H1 (cell line): Measurements from ENCODE around the gene PHLDB3. TPM values are rescaled to one million over a fixed set of nuclear protein-coding genes. Genes with fewer than 3 reads are reported as not detected.

ENCODE experiments used
- CTCF ChIA-PET: fragments of 300-600 bp; sonication (Branson Sonifier 250); formaldehyde crosslinking; loops from one replicate; lab custom pipeline; 2021; ENCODE audit not compliant: partially characterized antibody; lab: Charles Lee
- POLR2A ChIA-PET: fragments of 300-600 bp; sonication (Branson Sonifier 250); formaldehyde crosslinking; loops from one replicate; lab custom pipeline; 2021; ENCODE audit warnings: inconsistent platforms; ENCODE audit not compliant: partially characterized antibody; lab: Charles Lee
- DNase-seq, 2 experiments: peaks; one replicate each; pipeline versions ENCODE4 v3.0.0 to v3.0.0-alpha.2; 2010 to 2022; ENCODE audit warnings: low spot score in 2 of 2, low read depth in 1 of 2, mixed read lengths in 1 of 2
- FAIRE-seq: peaks from 2 replicates; lab custom pipeline; 2011; peaks lifted over from hg19 to GRCh38; lab: Jason Lieb, UNC
- H2AFZ ChIP-seq: 2 replicates; pipeline ENCODE4 v1.8.1; 2012; ENCODE audit warnings: low read length, inconsistent platforms
- H2AK5ac ChIP-seq: 2 replicates; pipeline ENCODE4 v1.6.1; 2013; ENCODE audit warnings: low read depth, low read length
- H2BK120ac ChIP-seq: replicated peaks from 2 replicates; pipeline ENCODE3; 2013; ENCODE audit warnings: low read depth, low read length, inconsistent platforms
- H2BK12ac ChIP-seq: 2 replicates; pipeline ENCODE4 v1.6.1; 2013; ENCODE audit warnings: low read depth, low read length
- H2BK15ac ChIP-seq: 2 replicates; pipeline ENCODE4 v1.6.1; 2013; ENCODE audit warnings: low read length
- H2BK20ac ChIP-seq: 2 replicates; pipeline ENCODE4 v1.6.1; 2013; ENCODE audit warnings: low read length
- H2BK5ac ChIP-seq: 2 replicates; pipeline ENCODE4 v1.6.1; 2013; ENCODE audit warnings: low read depth, low read length
- H3K14ac ChIP-seq: 2 replicates; pipeline ENCODE4 v1.6.1; 2013; ENCODE audit warnings: inconsistent platforms; ENCODE audit not compliant: insufficient read length
- H3K18ac ChIP-seq: 2 replicates; pipeline ENCODE4 v1.6.1; 2013; ENCODE audit warnings: low read length; ENCODE audit errors: extremely low read depth
- H3K23ac ChIP-seq: 2 replicates; pipeline ENCODE4 v1.6.1; 2013; ENCODE audit warnings: inconsistent platforms; ENCODE audit not compliant: insufficient read length
- H3K23me2 ChIP-seq: 2 replicates; pipeline ENCODE4 v1.6.1; 2013; ENCODE audit warnings: low read depth, low read length
- H3K27ac ChIP-seq: 2 replicates; pipeline ENCODE4 v1.6.1; 2011; ENCODE audit warnings: low read depth, low read length, inconsistent platforms
- H3K27me3 ChIP-seq, 4 experiments: replicated peaks in 1 of 4; 1 replicate in 1 of 4; 2 replicates in 3 of 4; pipeline versions ENCODE4 v1.6.1 to v1.8.1; 2011 to 2013; ENCODE audit warnings: low read length in 3 of 4, mild to moderate bottlenecking in 3 of 4, inconsistent platforms in 2 of 4, mixed read lengths in 2 of 4, moderate library complexity in 1 of 4; ENCODE audit not compliant: control insufficient read depth in 3 of 4, insufficient read depth in 3 of 4; ENCODE audit errors: extremely low read depth in 1 of 4
- H3K36me3 ChIP-seq, 4 experiments: 2 replicates each; pipeline versions ENCODE4 v1.6.1 to v1.8.1; 2011 to 2013; ENCODE audit warnings: mild to moderate bottlenecking in 4 of 4, low read length in 3 of 4, moderate library complexity in 2 of 4, control low read depth in 1 of 4, inconsistent platforms in 1 of 4; ENCODE audit not compliant: insufficient read depth in 4 of 4, control insufficient read depth in 2 of 4
- H3K4ac ChIP-seq: replicated peaks from 2 replicates; pipeline ENCODE3; 2013; ENCODE audit warnings: low read length, low read depth, mixed read lengths, inconsistent platforms; ENCODE audit not compliant: insufficient read length
- H3K4me1 ChIP-seq, 4 experiments: replicated peaks in 1 of 4; 1 replicate in 1 of 4; 2 replicates in 3 of 4; pipeline versions ENCODE4 v1.6.1 to v1.8.1; 2011 to 2013; ENCODE audit warnings: low read length in 3 of 4, inconsistent platforms in 2 of 4, mixed read lengths in 1 of 4; ENCODE audit not compliant: insufficient read depth in 4 of 4, control insufficient read depth in 3 of 4
- H3K4me2 ChIP-seq, 2 experiments: 2 replicates each; pipeline versions ENCODE4 v1.6.1 to v1.8.1; 2011 to 2013; ENCODE audit warnings: low read depth in 2 of 2, low read length in 2 of 2, control low read depth in 1 of 2, inconsistent platforms in 1 of 2, mild to moderate bottlenecking in 1 of 2; ENCODE audit not compliant: insufficient read depth in 1 of 2
- H3K4me3 ChIP-seq, 4 experiments: fragments of 200-600, 300-600 bp in 1 of 4; sonication (generic), shearing (Covaris generic), sonication (Bioruptor Twin) in 1 of 4; 2 replicates each; pipeline versions ENCODE4 v1.5.1 to v1.8.1; 2011 to 2016; ENCODE audit warnings: low read length in 4 of 4, low read depth in 3 of 4, control low read depth in 2 of 4, inconsistent platforms in 2 of 4, mild to moderate bottlenecking in 2 of 4, mixed read lengths in 1 of 4, moderate library complexity in 1 of 4; ENCODE audit not compliant: insufficient read depth in 2 of 4; ENCODE audit errors: extremely low read depth in 1 of 4
- H3K56ac ChIP-seq: replicated peaks from 2 replicates; pipeline ENCODE3; 2013; ENCODE audit warnings: low read depth, mild to moderate bottlenecking, mixed read lengths, low read length, inconsistent platforms; ENCODE audit not compliant: insufficient read length
- H3K79me1 ChIP-seq: 2 replicates; pipeline ENCODE4 v1.6.1; 2013; ENCODE audit warnings: low read depth, low read length, control low read depth
- H3K79me2 ChIP-seq, 2 experiments: 2 replicates each; pipeline versions ENCODE4 v1.6.1 to v1.8.1; 2012 to 2013; ENCODE audit warnings: low read length in 2 of 2, mild to moderate bottlenecking in 2 of 2, inconsistent platforms in 1 of 2; ENCODE audit not compliant: insufficient read depth in 2 of 2, control insufficient read depth in 1 of 2
- H3K9ac ChIP-seq, 4 experiments: replicated peaks in 1 of 4; 1 replicate in 1 of 4; 2 replicates in 3 of 4; pipeline versions ENCODE4 v1.6.1 to v1.8.1; 2011 to 2013; ENCODE audit warnings: low read depth in 3 of 4, low read length in 3 of 4, control low read depth in 2 of 4, mild to moderate bottlenecking in 2 of 4, moderate library complexity in 2 of 4, inconsistent platforms in 1 of 4; ENCODE audit errors: extremely low read depth in 1 of 4
- H3K9me3 ChIP-seq, 2 experiments: 2 replicates each; pipeline versions ENCODE4 v1.6.1 to v1.8.1; 2012 to 2013; ENCODE audit warnings: mild to moderate bottlenecking in 2 of 2, moderate library complexity in 2 of 2, control low read depth in 1 of 2, inconsistent platforms in 1 of 2, low read depth in 1 of 2, low read length in 1 of 2, mixed read lengths in 1 of 2; ENCODE audit not compliant: insufficient read depth in 2 of 2
- H4K20me1 ChIP-seq, 2 experiments: replicated peaks in 1 of 2; 2 replicates each; pipeline versions ENCODE3 to v1.8.1; 2011 to 2013; ENCODE audit warnings: inconsistent platforms in 2 of 2, low read length in 2 of 2, mild to moderate bottlenecking in 1 of 2; ENCODE audit not compliant: insufficient read depth in 2 of 2, control insufficient read depth in 1 of 2
- H4K5ac ChIP-seq: 2 replicates; pipeline ENCODE4 v1.6.1; 2013; ENCODE audit warnings: low read length, low read depth, mixed read lengths, inconsistent platforms; ENCODE audit not compliant: insufficient read length
- H4K8ac ChIP-seq: 2 replicates; pipeline ENCODE4 v1.8.0; 2013; ENCODE audit warnings: mild to moderate bottlenecking, moderate library complexity, low read length, inconsistent platforms; ENCODE audit not compliant: insufficient read depth; ENCODE audit errors: extremely low read depth
- H4K91ac ChIP-seq: replicated peaks from 2 replicates; pipeline ENCODE3; 2013; ENCODE audit warnings: low read length, mixed read lengths, inconsistent platforms; ENCODE audit not compliant: insufficient read length
- HDAC6 ChIP-seq: IDR thresholded peaks from one replicate; pipeline ENCODE4 v1.7.1; 2012; ENCODE audit warnings: low read depth, mild to moderate bottlenecking, inconsistent platforms, low read length, moderate library complexity
- SAP30 ChIP-seq: fragments of 300-600 bp; sonication (generic); IDR thresholded peaks from 2 replicates; pipeline ENCODE4 v1.7.1; 2012; ENCODE audit warnings: low read length, moderate library complexity, mild to moderate bottlenecking, inconsistent platforms; ENCODE audit not compliant: insufficient read depth, insufficient replicate concordance
- WGBS, 2 experiments: shearing (Covaris generic) in 1 of 2; methylation state at CpG; one replicate each; pipeline versions ENCODE4 v1.1.6 to v1.1.7; 2013 to 2015; ENCODE audit warnings: low lambda C conversion rate in 2 of 2, mixed read lengths in 2 of 2, inconsistent platforms in 1 of 2, low coverage in 1 of 2, missing lambda C conversion rate in 1 of 2; ENCODE audit not compliant: insufficient replicate concordance in 2 of 2, insufficient coverage in 1 of 2, insufficient read length in 1 of 2; ENCODE audit errors: extremely low coverage in 1 of 2, missing lambda C conversion rate in 1 of 2; 5-methylcytosine and 5-hydroxymethylcytosine counted together
- polyA plus RNA-seq, 7 experiments: library from polyadenylated mRNA; depleted of rRNA in 3 of 7; stranded (reverse) in 5 of 7; unstranded in 2 of 7; fragments of >200 nt in 5 of 7; fragments of 200-250 nt in 2 of 7; gene quantifications; 1 replicate in 5 of 7; 2 replicates in 1 of 7; 4 replicates in 1 of 7; pipeline versions ENCODE4 v1.2.1 to v1.2.3, GENCODE V29; 2011 to 2013; ENCODE audit warnings: missing spikeins in 2 of 7, mixed read lengths in 2 of 7
- total RNA-seq: library from RNA; stranded (reverse); fragmentation: NEBNext Ultra II Directional; extraction: Animal tissue kit (Norgen Biotek cat#: 25700); gene quantifications from 2 replicates; pipeline ENCODE4 v1.2.1, GENCODE V29; 2021

PHLDB3 gene
- total and polyA plus RNA-seq, 2 of the 8 experiments (the other 6 are each of a cell fraction or from before 2014, with no cell fraction given): 4.0 to 8.5 TPM

GRCh38 chr19:43464134-43464775 is 40.3 kb downstream of the PHLDB3 start:
- no peaks in the 10 kb centered on the region for H3K9me3 ChIP-seq
- H2AFZ ChIP-seq: peak overlapping the region; percentile 74
- DNase-seq: peak in 1 of 2 experiments; percentile 88
- H4K20me1 ChIP-seq: no peaks in the 10 kb centered on the region
- H3K4me1 ChIP-seq: peaks cover 0 to 8% (median 3%) of the 10 kb centered on the region in 4 experiments; a peak in 4 of 7 replicates
- 17% methylated on average over 33 of the region's 33 CpGs; no CpG with 5 or more reads in 1 of the 2 experiments for WGBS, 2 experiments
- H2BK20ac ChIP-seq: no peak overlapping the region
- no peaks in the 10 kb centered on the region for H3K36me3 ChIP-seq
- H3K4me2 ChIP-seq: peak overlapping the region; percentile 77 to 87
- H4K8ac ChIP-seq: no peak overlapping the region
- peaks cover 0 to 25% (median 15%) of the 10 kb centered on the region in 4 experiments; a peak in 6 of 7 replicates for H3K27me3 ChIP-seq
- H4K91ac ChIP-seq: no peak overlapping the region
- no peak for FAIRE-seq
- H3K18ac ChIP-seq: no peak overlapping the region; the same call in 1 of the 2 replicates
- H3K56ac ChIP-seq: no peak overlapping the region
- no peak overlapping the region for H2AK5ac ChIP-seq
- no peak overlapping the region for H3K27ac ChIP-seq
- no peak overlapping the region for H3K23ac ChIP-seq
- no peak overlapping the region for H2BK120ac ChIP-seq
- peak overlapping the region; percentile 50 to 93 (median 85) for H3K4me3 ChIP-seq
- TF ChIP-seq HDAC6 (no peak), SAP30 (peak; percentile 1)
- no peak overlapping the region for H2BK15ac ChIP-seq
- CTCF ChIA-PET: interaction anchor here (0.9 to 4.9 kb wide), 6 partner anchors 17 to 898 kb away, joined by 3 to 33 read pairs (median 4); partner anchors contain the start of gene PHLDB3
- H3K79me1 ChIP-seq: no peaks in the 10 kb centered on the region
- H2BK5ac ChIP-seq: no peak overlapping the region
- peaks cover 13% of the 10 kb centered on the region for H3K23me2 ChIP-seq
- H3K4ac ChIP-seq: no peak overlapping the region
- H3K9ac ChIP-seq: 0 out of 7 replicates have a peak overlapping the region, but pooled peaks of 1 of the 4 experiments have one; percentile 2
- H4K5ac ChIP-seq: no peak overlapping the region
- no peak overlapping the region for H2BK12ac ChIP-seq
- POLR2A ChIA-PET: interaction anchor here (1.1 to 4.4 kb wide), 6 partner anchors 10 to 159 kb away, joined by 3 to 23 read pairs (median 4); no protein-coding TSS in a partner anchor
- H3K14ac ChIP-seq: no peak overlapping the region
- H3K79me2 ChIP-seq: no peaks in the 10 kb centered on the region
